Measurements from ENCODE around the gene CDKN2B-AS1.

GRCh38 chr9:22040760-22041159 is 46.2 kb downstream of the CDKN2B-AS1 start:
- no peak for TF ChIP-seq CTCF (IDR thresholded peaks at IDR 0.05)
- no peak for TF ChIP-seq POLR2A (IDR thresholded peaks at IDR 0.05)
